Activated CD8-positive, alpha-beta memory T cell treated with anti-CD3 and anti-CD28 coated beads for 4 hours (primary cell): ENCODE results near the gene DNAJB1.
"Not testable (repeated sequence)": the region's sequence is repeated elsewhere in the genome, so short reads cannot be mapped to it uniquely, and the experiment has no call there.

ENCODE experiments used
- DNase-seq, 2 donors: peaks; one replicate each; pipeline ENCODE4 v3.0.0-alpha.2; 2020; ENCODE audit warnings: low read depth in 2 of 2

DNAJB1 gene

DNA sequence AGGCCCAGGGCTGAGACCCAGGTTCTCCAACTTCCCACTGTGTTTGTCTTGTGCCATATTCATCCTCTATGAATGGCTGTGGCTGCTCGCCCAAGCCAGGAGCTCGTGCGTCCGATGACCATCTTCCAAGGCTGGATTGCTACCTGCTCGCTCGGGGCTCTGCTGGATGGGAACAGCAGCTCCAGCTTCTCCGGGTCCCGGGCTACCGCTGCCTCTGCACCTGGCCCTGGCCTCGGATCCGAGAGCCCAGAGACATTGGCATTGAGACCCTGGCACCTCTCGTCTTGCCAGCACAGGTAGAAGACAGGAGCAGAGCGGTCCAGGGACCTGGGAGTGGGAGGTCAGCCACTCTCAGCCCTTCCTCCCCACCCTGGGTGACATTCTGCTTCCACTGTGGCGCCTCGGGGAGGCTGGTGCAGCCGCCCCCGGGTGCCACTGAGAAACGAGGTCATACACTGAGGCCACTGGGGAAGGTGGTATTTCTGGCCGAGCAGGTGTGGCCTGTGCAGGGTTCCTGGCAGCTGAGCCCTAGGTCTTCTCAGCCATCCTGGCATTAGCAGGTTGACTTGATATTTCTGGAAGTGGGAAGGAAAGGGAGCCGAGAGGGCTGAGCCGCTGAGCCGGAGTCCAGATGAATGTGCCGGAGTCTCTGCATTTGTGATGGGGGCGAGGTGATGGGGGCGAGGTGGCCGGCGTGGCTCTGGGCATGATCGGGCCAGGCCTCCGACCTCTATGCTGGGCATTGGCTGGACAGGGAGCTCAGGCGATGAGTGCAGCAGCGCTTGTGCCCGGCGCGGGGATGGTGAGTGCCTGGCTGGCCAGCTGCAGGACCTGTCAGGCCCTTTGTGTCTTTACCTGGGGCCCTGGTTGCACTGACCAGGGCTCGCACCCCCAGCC lies 35.1 kb upstream of the DNAJB1 start:
- DNase-seq, result no peak

DNA sequence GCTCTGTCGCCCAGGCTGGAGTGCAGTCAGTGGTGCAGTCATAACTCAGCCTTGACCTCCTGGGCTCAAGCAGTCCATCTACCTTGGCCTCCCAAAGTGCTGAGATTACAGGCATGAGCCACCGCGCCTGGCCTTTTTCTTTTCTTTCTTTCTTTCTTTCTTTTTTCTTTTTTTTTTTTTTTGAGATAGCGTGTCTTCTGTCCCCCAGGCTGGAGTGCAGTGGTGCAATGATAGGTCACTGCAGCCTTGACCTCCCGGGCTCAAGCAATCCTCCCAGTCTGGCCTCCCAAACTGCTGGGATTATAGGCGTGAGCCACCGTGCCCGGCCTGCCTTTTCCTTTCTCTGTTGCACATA lies 33.8 kb upstream of the DNAJB1 start:
- DNase-seq, result not testable (repeated sequence)

DNA sequence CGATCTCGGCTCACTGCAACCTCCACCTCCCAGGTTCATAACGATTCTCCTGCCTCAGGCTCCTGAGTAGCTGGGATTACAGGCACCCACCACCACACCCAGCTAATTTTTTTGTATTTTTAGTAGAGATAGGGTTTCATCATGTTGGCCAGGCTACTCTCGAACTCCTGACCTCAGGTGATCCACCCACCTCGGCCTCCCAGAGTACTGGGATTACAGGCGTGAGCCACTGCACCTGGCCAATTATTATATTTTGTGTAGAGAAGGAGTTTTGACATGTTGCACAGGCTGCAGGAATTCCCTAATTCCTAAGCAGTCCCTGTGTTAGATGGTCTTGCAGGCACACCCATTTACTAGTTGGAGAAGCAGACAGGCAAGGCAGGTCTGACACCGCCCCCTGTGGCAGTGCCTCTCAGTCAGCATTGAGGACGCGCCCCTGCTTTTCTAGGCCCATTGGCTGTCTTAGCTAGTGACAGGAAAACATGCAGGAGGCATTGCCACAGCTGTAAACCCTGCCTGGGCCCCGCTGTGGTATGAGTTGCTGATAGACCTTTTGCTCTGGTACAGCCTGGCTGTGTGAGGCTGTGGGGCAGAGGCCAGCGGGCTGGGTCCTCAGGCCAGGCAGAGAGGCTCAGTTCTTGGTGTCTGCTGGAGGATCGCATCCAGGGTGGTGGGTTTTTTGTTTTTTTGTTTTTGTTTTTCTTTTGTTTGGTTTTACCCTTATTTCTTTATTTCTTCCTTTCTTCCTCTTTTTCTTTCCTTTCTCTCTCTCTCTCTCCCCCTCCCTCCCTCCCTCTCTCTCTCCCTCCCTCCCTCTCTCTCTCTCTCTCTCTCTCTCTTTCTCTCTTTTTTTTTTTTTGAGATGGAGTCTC lies 33.2 kb upstream of the DNAJB1 start:
- DNase-seq, result peak; percentile 35 to 50

DNA sequence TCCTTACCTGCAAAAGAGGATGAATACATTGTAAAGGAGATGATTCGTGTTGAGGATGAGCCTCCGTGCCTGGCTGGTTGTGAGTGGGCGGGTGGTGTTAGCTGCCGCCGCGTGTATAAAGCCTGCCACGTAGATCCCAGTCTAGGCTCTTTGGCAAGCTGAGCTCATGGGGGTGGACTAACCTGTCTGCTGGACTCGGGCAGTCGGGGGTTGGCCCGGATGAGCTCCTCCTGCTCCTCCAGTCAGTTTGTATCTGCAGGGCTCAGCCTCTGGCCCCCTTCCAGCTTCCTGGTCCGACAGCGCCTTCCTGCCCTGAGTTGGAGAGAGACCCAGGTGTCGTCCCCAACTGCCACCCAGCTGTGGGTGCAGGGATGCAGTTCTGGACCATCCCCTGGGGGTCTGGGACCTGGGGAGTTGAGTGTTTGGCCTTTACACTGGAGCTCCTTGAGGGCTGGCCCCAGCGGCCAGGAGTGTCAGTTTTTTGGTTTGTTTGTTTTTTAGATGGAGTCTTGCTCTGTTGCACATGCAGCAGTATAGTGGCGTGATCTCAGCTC lies 32.1 kb upstream of the DNAJB1 start:
- DNase-seq, result no peak

DNA sequence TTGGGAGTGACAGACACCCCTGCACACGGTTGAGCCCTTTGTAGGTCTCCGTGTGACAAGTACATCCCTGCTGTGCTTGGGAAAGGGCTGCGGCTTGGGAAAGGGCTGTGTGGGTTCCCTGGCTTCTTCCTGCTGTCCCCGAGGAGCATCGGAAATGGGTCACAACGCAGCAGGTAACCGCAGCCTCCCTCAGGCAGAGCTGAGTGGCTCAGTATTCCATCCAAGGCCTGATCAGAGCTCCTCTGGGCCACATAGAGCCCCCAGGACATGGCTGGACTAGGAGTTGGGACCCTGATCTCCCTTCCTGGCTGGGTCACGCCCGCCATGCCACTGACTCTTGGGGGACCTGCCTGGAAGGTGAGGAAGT lies 27.5 kb upstream of the DNAJB1 start:
- DNase-seq, result no peak

DNA sequence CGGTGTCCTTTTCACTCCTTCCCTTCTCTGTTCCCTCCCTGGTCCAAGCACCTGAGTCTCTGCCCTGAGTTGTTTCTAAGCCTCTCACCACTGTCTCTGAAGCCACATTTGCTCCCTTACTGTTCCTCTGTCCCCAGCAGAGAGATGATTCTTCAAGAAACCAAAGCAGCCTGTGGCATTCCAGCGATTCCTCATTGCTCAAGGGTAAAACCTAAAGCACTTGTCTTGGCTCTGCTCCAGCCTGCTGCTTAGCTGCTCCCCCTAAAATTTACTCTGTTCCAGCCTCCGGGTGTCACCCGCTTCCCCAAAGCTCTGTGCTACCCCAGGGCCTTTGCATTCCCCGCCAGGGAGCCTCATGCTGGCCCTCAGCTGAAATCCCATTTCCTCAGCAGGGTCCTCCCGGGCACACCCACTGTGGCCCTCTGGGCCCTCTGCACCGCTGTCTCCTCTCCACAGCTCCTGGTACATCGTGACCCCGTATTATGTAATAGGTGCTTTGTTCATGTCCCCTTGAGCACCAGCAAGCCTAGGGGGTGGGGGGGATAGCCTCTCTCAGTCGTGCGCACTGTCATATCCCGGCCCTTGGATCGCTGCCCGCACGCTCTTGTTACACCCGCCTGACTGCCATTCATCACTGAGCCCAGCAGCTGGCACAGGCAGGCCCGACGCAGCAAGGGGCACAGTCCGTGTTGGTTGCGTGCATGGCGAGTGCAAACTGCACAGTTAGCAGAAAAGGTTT lies 26.9 kb upstream of the DNAJB1 start:
- no peak for DNase-seq

DNA sequence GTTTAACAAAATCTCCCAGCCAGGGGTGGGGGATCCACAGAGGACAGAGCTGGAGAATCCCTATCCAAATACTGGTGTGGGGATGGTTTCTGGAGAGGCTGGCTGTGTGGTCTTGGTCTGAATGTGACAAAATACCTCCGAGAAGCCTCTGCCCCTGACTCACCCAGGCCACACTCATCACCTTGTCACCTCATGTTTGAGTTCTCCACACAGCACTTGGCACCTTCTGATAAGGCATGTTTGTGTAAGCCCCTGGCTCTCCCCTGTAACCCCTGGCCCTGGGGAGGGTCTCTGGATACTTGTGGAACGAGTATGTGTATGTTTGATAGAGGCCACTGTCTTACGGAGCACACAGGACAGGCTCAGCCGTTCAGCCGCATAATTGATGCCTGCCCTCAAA lies 25.9 kb upstream of the DNAJB1 start:
- no peak for DNase-seq

DNA sequence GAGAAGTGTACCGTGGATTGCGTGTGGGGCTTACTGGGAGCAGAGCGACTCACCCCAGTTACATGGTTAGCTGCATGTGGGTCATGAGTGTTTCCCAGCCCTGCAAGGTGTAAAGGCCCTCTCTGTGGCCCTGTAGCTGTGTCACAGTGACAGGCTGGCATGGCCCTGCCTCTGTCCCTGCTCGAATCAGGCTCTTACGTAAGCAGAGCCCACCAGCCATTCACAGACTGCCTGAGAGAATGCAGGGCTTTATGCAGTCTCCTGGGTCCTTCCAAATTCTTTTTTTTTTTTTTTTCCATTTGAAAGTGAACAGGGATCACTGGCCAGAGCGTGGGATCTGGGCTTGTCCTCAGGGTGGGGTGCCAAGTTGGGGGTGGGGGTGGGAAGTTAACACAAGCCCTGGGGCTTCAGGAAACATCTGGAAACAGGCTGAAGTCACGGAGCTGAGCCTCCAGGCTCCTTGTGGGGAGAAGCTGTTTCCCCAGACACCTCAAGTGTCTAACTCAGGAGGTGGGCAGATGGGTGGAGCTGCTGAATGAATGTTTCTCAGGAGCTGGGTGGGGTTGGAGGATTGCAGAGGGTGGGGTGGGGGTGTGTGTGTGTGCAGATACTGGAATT lies 24.6 kb upstream of the DNAJB1 start:
- DNase-seq, result no peak

DNA sequence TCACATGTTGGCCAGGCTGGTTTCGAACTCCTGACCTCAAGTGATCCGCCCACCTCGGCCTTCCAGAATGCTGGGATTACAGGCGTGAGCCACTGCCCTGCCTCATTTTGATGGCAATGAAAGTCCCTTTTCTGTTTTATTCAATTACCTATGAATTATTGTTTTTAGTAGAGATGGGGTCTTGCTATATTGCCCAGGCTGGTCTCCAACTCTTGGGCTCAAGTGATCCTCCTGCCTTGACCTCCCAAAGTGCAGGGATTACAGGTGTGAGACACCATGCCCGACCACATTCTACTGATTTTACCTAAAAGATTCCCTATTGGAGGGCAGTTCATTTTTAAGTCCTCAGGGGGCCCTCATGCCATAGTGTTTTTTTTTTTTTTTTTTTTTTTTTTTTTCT lies 23.8 kb upstream of the DNAJB1 start:
- DNase-seq, result not testable (repeated sequence)

DNA sequence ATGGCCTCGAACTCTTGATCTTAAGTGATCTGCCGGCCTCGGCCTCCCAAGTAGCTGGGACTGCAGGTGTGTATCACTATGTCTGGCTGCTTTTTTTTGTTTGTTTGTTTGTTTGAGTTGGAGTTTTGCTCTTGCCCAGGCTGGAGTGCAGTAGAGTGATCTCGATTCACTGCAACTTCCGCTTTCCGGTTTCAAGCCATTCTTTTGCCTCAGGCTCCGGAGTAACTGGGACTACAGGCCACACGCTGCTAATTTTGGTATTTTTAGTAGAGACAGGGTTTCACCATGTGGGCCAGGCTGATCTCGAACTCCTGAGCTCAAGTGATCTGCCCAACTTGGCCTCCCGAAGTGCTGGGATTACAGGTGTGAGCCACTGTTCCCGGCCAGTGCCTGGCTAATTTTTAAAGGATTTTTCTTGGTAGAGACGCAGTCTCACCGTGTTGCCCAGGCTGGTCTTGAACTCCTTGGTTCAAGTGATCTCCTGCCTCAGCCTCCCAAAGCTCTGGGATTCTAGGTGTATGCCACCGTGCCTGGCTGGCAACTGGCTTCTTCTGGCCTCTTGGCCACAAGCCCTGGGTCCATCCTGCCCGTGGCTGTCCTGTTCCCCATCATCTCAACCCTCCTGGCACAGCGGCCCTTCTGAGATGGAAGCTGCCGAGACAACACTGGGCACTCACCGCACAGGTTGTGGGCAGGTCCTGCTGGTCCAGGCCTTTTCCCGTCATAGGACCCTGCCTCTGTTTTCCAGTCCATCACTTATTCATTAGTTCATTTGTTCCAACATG lies 22.7 kb upstream of the DNAJB1 start:
- DNase-seq, result no peak

DNA sequence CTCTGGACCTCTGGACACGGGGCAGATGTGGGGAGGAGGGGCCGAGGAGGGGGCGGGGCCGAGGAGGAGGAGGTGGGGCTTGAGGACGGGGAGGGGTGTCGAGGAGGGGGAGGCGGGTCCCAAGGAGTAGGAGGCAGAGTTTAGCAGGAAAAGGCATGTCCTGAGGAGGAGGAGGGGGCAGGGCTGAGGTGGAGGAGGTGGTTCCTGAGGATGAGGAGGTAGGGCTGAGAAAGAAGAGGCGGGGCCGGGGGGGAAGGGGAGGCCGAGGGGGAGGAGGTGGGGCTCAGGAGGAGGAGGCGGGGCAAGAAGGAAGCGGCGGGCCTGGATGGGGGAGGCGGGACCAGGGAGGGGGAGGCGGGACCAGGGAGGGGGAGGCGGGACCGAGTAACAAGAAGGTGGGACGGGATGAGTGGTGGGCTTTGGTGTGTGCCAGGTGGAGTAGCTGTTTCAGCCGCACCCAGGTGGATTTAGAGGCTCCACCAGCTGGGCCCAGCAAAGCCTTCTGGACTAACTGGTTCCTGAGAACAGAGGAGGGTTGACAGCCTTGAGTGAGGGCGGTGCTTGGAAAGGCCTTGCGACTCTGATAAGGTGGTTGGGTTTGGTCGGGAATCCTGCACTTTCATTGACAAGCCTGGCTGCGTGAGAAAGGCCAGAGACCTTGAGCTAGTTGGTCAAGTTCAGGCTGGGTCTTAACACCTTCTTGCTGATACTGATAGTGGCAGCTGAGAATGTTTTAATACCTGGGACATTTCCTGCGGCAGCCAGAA lies 18.9 kb upstream of the DNAJB1 start:
- no peak for DNase-seq

DNA sequence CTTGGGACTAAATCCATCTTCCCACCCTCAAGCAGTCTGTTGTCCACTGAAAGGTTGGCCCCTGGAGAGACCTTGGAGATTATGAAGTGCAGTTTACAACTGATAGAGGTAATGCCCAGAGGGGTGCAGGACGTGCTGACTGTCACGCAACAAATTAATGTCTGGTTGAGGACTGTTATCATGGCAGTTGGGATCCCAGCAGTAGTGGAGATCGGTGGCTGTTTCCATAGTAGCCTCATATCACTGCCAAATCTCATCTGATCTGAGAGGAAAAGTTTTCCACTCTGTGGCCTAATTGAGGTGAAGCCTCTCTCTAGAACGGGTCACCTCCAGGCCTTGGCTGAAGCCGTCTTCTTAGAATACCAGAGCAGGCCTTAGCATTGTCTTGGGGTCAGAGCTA lies 15.3 kb upstream of the DNAJB1 start:
- no peak for DNase-seq

DNA sequence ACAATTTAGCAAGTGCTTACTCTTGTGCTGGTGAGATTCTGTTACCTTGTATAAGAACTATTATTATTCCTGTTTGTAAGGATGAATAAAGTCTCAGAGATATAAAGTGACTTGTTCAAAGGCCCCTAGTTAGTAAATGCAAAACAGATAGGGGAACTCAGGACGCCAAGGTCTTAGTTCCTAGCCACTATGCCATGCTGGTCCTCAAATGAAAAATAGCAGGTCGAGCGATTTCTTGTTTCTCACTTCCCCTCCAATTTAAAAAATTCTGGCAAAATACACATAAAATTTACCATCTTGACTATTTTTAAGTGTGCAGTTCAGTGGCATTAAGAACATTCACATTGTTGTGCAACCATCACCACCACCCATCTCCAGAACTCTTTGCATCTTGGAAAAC lies 12.3 kb upstream of the DNAJB1 start:
- DNase-seq, result no peak

DNA sequence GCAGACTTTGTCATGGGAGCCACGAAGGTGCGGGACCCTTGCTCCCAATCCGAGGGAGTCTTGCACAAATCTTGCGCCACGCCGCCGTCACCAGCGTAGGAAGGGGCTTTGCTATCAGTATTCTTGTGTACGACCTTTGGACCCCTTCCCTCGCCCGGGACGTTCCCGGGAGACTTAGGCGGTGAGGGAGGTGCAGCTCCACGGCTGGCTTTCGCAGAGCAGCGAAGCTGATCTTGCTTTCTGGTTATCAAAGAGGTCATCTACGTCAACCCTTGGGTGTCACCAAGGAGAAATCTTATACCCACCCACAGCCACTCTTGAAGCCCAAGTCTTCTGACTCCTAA lies 11.8 kb upstream of the DNAJB1 start:
- no peak for DNase-seq

DNA sequence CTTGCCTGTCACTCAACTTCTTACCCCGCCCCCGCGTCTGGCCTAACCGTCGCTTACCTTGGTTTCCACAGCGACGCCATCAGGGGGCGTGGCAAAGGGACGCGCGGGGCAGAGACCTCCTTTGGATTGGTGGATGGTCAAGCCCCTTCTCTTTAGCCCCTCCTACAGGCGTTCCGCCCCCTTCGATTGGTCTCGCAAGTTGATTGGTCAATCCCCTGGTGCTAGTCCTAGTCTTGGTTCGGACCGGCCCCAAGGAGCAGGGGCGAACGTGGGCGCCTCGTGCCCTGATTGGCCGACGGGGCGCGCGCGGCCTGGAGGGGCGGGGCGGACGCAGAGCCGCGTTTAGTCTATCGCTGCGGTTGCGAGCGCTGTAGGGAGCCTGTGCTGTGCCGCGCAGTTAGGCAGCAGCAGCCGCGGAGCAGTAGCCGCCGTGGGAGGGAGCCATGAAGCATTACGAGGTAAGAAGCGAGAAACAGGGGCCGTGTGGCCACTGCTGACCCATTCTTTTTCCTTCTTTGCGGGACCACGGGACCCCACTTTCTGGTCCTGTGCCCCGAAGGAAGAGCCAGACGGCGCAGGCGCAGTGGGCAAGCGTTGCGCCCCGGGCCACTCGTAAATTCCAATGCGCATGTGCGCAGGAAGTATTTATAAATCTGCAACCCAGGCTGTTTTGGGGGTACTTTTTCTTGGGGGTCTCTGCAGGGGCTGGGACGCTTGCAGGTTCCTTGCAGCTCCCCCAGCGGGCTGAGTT lies 11.2 kb upstream of the DNAJB1 start, which contains the start of gene TECR:
Gene TECR (plus strand): TSS at position 341 of the 751 bp plus-strand sequence. CDS start 103 bp downstream, at position 444.
- DNase-seq, result peak; percentile 100

DNA sequence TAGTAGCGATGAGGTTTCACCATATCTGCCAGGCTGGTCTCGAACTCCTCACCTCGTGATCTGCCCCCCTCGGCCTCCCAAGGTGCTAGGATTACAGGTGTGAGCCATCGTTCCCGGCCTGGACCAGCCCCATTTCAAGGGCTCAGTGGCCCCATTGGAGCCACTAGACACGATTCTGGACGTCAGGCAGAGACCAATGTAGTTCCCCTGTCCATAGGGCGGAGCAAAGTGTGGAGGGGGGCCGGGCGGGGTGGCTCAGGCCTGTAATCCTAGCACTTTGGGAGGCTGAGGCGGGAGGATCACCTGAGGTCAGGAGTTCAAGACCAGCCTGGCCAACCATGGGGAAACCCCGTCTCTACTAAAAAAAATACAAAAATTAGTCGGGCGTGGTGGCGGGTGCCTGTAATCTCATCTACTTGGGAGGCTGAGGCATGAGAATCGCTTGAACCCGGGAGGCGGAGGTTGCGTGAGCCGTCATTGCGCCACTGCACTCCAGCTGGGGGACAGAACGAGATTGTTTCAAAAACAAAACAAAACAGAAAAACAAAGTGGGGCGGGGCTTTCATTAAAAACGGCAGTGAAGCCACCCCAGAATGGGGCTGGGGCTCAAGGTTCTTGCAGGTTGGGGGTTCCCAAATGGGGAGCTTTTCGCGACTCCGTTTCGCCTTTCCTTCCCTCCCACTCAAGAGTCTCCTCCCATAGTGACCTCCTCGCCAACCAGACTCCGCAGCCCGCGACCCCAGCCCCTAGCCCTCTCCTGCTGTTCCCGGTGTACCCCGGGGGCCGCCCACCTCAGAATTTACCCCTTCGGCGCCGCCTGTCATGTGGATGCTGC lies 10.4 kb upstream of the DNAJB1 start:
- DNase-seq, result no peak

DNA sequence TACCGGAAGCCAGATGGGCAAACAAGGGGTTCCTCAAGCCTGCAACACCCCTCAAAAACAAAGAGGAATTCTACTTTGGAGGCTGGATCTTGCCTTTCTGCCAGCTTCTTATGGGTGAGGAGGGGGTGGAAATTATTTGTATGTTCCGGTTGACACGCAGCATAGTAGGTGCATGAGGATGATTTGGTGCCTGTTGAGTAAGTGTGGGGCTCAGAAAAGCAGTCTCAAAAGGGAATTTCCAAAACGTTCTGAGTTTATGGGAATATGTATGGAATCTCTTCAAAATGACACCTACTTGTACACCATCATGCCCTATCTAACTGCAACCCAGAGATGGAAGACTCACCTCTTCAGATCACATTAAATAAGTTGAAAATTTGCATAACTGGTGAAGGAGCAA lies 8.2 kb upstream of the DNAJB1 start:
- DNase-seq, result no peak

DNA sequence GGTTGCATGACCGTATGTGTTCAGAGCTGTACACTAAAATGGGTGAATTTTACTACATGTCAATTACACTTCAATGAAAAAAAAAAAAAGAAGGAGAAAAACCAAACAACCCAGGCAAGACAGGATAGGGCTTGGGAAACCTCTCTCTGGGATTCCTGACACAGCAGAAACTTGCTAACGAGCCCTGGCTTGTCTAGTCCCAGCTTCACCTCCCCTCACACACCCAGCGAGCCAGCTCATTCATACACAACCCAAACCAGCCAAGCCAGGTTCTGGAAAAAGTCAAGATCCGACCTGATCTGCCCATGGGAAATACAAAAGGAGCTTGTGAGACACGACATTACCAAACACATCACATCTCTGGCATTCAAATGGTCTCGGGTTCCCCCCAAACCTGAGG lies 7.5 kb upstream of the DNAJB1 start:
- no peak for DNase-seq
